Effector memory CD4-positive, alpha-beta T cell (primary cell): ENCODE measurements around the gene SLC15A3.

Source experiments
- DNase-seq, 3 donors: peaks; one replicate each; pipeline ENCODE4 v3.0.0-alpha.2; 2020
- H3K27ac ChIP-seq: 2 replicates; pipeline ENCODE4 v1.7.0; 2013; ENCODE audit warnings: mild to moderate bottlenecking, low read length, moderate library complexity; ENCODE audit not compliant: insufficient read depth, poor library complexity, severe bottlenecking
- H3K27me3 ChIP-seq: replicated peaks from 2 replicates; pipeline ENCODE4 v1.7.0; 2013; ENCODE audit warnings: mild to moderate bottlenecking, low read length; ENCODE audit not compliant: insufficient read depth, control insufficient read depth, poor library complexity, severe bottlenecking
- H3K36me3 ChIP-seq: 2 replicates; pipeline ENCODE4 v1.7.0; 2013; ENCODE audit warnings: mild to moderate bottlenecking, low read length, moderate library complexity; ENCODE audit not compliant: control insufficient read depth, insufficient read depth
- H3K4me1 ChIP-seq: 2 replicates; pipeline ENCODE4 v1.7.0; 2013; ENCODE audit warnings: low read length, mild to moderate bottlenecking; ENCODE audit not compliant: control insufficient read depth, insufficient read depth, poor library complexity, severe bottlenecking
- H3K4me3 ChIP-seq: 2 replicates; pipeline ENCODE4 v1.7.0; 2013; ENCODE audit warnings: low read length, low read depth, mild to moderate bottlenecking; ENCODE audit not compliant: insufficient read depth, poor library complexity, severe bottlenecking
- H3K9me3 ChIP-seq: 2 replicates; pipeline ENCODE4 v1.7.0; 2013; ENCODE audit warnings: mild to moderate bottlenecking, low read length, moderate library complexity; ENCODE audit not compliant: control insufficient read depth

SLC15A3 gene

DNA sequence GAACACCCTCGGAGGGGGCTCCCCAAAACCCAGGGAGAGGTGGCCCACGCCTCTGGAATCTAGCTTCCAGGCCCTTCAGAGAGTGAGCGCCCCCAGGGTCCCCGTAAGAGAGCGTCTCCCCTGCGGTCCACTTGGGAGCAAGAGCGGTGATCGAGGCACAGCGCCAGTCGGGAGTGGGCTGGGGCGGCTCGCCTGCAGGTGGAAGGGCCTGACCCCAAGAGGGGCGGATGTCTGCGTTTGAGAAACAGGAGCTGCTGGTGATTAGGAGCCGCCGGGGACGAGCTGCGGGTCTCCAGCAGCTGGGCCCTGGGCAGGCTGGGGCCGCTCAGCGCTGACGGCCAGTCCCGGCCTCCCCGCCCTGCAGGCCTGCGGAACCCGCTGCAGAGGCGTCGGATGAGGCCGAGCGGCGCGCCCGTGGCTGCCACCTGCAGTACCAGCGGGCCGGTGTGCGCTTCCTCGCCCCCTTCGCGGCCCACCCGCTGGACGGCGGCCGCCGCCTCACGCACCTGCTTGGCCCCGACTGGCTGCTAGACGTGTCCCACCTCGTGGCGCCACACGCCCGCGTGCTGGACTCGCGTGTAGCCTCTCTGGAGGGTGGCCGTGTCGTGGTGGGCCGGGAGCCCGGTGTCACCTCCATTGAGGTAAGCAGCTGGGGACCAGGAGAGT, 17.7 kb downstream of the SLC15A3 start:
- no peak overlapping the region for H3K4me3 ChIP-seq
- peaks cover 3% of the 10 kb centered on the region for H3K27me3 ChIP-seq
- no peaks in the 10 kb centered on the region for H3K36me3 ChIP-seq
- no peak overlapping the region for H3K27ac ChIP-seq
- H3K9me3 ChIP-seq = no peaks in the 10 kb centered on the region
- H3K4me1 ChIP-seq = no peaks in the 10 kb centered on the region
- DNase-seq = no peak

- Histone ChIP-seq H3K9me3 (no peaks in the 10 kb centered on the region), H3K4me3 (no peak overlapping the region)
- DNase-seq = no peak
Measured at GRCh38 chr11:60933416-60934123, 18.4 kb downstream of the SLC15A3 start.

GRCh38 chr11:60932605-60933356, 19.2 kb downstream of the SLC15A3 start:
- Histone ChIP-seq H3K9me3 (no peaks in the 10 kb centered on the region), H3K36me3 (no peaks in the 10 kb centered on the region), H3K27ac (no peak overlapping the region), H3K4me3 (no peak overlapping the region), H3K27me3 (peaks cover 3% of the 10 kb centered on the region), H3K4me1 (no peaks in the 10 kb centered on the region)
- no peak for DNase-seq

More at GRCh38 chr11:60933416-60934123, 18.4 kb downstream of the SLC15A3 start:
- Histone ChIP-seq H3K36me3 (no peaks in the 10 kb centered on the region), H3K27ac (no peak overlapping the region), H3K4me1 (no peaks in the 10 kb centered on the region), H3K27me3 (peaks cover 3% of the 10 kb centered on the region)

DNA sequence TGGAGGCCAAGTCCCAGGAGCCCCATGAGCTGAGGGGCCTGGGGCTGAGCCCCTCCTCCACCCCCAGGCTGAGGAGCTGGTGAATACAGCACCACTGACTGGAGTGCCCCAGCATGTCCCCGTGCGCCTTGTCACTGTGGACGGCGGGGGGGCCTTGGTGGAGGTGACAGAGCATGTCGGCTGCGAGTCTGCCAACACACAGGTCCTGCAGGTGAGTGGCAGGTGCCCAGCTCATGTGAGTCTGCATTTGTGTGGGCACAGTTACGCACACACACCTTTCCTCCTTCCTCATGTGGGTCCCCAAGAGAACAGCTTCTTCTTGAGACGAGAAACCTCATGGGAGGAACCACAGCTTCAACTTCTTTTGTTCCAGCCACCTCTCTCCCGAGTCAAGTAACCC, 20.1 kb downstream of the SLC15A3 start:
- Histone ChIP-seq H3K4me1 (no peaks in the 10 kb centered on the region), H3K27me3 (peaks cover 3% of the 10 kb centered on the region), H3K36me3 (no peaks in the 10 kb centered on the region), H3K9me3 (no peaks in the 10 kb centered on the region), H3K27ac (no peak overlapping the region), H3K4me3 (no peak overlapping the region)
- DNase-seq = no peak

DNA sequence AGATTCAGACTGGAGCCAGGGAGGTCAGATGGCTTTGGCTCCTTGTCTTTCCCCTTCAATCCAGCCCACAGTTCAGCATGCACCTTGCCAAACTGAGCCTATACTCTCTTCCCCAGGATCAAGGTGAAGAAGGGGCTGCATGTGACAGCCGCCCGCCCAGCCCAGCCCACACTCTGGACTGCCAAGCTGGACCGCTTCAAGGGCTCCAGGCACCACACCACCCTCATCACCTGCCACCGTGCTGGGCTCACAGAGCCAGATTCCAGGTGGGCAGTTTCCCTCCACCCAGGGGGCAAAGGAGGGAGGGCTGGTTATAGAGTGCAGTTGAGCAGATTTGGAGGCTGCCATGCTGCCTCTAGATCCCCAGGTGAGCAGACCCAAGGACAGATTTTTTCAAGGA, 21.6 kb downstream of the SLC15A3 start:
- Histone ChIP-seq H3K36me3 (no peaks in the 10 kb centered on the region), H3K4me3 (no peak overlapping the region), H3K4me1 (no peaks in the 10 kb centered on the region), H3K9me3 (no peaks in the 10 kb centered on the region), H3K27ac (no peak overlapping the region), H3K27me3 (peaks cover 4% of the 10 kb centered on the region)
- no peak for DNase-seq

DNA sequence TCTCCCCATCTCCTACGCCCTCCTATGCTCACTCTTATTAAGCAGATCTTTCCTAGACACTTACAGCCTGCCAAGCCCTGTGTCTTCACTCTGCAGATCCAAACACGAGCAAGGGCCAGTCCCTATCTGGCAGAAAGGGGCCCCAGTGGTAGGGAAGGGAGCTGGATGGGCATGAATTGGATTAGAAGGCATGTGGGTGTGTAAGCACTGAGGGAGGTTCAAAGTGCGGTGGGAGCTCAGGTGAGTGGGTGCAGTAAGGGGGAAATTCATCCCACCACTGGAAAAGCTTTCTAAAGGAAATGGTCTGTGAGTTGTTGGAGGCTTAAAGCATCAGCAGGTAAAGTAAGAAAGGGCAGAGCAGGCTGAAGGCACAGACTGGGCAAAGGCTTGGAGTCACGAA, 22.2 kb downstream of the SLC15A3 start:
- Histone ChIP-seq H3K4me1 (peaks cover 6% of the 10 kb centered on the region), H3K27me3 (peaks cover 9% of the 10 kb centered on the region), H3K9me3 (no peaks in the 10 kb centered on the region), H3K36me3 (no peaks in the 10 kb centered on the region), H3K27ac (no peak overlapping the region), H3K4me3 (no peak overlapping the region)
- DNase-seq = no peak

GRCh38 chr11:60928563-60929001, 23.4 kb downstream of the SLC15A3 start:
- H3K36me3 ChIP-seq = no peaks in the 10 kb centered on the region
- no peak for DNase-seq

GRCh38 chr11:60927600-60927999, 24.4 kb downstream of the SLC15A3 start:
- peaks cover 15% of the 10 kb centered on the region for H3K4me1 ChIP-seq
- H3K4me3 ChIP-seq = no peak overlapping the region
- DNase-seq = no peak
- H3K36me3 ChIP-seq = peaks cover 5% of the 10 kb centered on the region
- H3K9me3 ChIP-seq = no peaks in the 10 kb centered on the region
- H3K27me3 ChIP-seq = peaks cover 20% of the 10 kb centered on the region
- no peak overlapping the region for H3K27ac ChIP-seq

More at GRCh38 chr11:60928563-60929001, 23.4 kb downstream of the SLC15A3 start:
- Histone ChIP-seq H3K4me1 (peaks cover 15% of the 10 kb centered on the region), H3K4me3 (no peak overlapping the region), H3K27me3 (peaks cover 19% of the 10 kb centered on the region), H3K9me3 (no peaks in the 10 kb centered on the region), H3K27ac (no peak overlapping the region)

DNA sequence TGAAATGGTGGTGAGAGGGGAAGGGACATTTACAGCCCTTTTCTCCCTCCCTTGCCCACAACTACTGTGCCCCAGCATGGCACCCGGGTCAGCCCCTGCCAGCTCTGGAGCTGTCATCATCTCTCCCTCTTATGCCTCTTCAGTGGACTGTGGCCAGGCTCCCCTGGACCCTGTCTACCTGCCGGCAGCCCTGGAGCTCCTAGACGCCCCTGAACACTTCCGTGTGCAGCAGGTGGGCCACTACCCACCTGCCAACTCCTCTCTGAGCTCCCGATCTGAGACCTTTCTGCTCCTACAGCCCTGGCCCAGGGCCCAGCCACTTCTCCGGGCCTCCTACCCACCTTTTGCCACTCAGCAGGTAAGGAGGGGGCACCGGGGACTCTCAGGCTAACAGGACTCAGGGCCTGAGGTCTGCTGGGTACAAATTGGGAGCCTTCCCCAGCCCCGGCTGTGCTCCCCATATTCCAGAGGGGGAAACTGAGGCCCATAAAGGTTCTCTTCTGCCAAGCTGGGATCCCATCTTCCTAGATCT, 24.8 kb downstream of the SLC15A3 start:
- H3K27me3 ChIP-seq = peaks cover 20% of the 10 kb centered on the region
- H3K4me3 ChIP-seq = no peak overlapping the region
- no peaks in the 10 kb centered on the region for H3K9me3 ChIP-seq
- H3K36me3 ChIP-seq = peaks cover 10% of the 10 kb centered on the region
- peaks cover 15% of the 10 kb centered on the region for H3K4me1 ChIP-seq
- H3K27ac ChIP-seq = no peak overlapping the region
- no peak for DNase-seq
